ENCODE measurements around the gene ITPKC. TPM values are rescaled to one million over a fixed set of nuclear protein-coding genes. Genes with fewer than 3 reads are reported as not detected.
A peak's percentile ranks its signal among the peaks of the same experiment; 100 is the strongest.

The ITPKC gene
- total and polyA plus RNA-seq, 2 of the 13 experiments (the other 11 are each of a cell fraction or from before 2014, with no cell fraction given): 6.9 to 11.2 TPM

- TF ChIP-seq AGO2 (optimal IDR thresholded peaks at IDR 0.05; ENCODE audit: low read depth, low read length) (peak; percentile 37), ZNF746 (CRISPR knock-in tag; IDR thresholded peaks at IDR 0.05) (no peak)
- CTCF ChIA-PET (ENCODE audit: low intra/inter-chr PET ratio, low total read pairs): no interaction called here
Observed at GRCh38 chr19:40700083-40700482, 16.8 kb upstream of the ITPKC start.

GRCh38 chr19:40701758-40702157 is 15.2 kb upstream of the ITPKC start:
- Histone ChIP-seq H3K27ac (ENCODE audit: extremely low read length, insufficient read depth, low read length) (no peak overlapping the region), H2AFZ (ENCODE audit: low read length) (no peak overlapping the region), H3K9ac (ENCODE audit: insufficient read depth, low read depth, low read length) (no peak overlapping the region), H4K20me1 (ENCODE audit: insufficient read depth, low read length) (no peaks in the 10 kb centered on the region), H3K4me2 (ENCODE audit: low read depth, low read length) (no peak overlapping the region), H3K4me3 (replicated peaks in 1 of 3; ENCODE audit: insufficient read depth in 1 of 3, low read depth in 2 of 3, low read length in 3 of 3) (no peak overlapping the region), H3K4me1 (ENCODE audit: insufficient read depth, low read length) (peaks cover 7% of the 10 kb centered on the region; the same call in 1 of the 2 replicates), H3K27me3 (ENCODE audit: control insufficient read depth in 1 of 2, insufficient read depth in 2 of 2, low read length in 2 of 2) (no peaks in the 10 kb centered on the region), H3K36me3 (replicated peaks in 1 of 2; ENCODE audit: control insufficient read depth in 1 of 2, insufficient read depth in 2 of 2, low read length in 2 of 2) (peaks cover 8 to 21% of the 10 kb centered on the region in 2 experiments; a peak in 4 of 5 replicates), H3K79me2 (ENCODE audit: insufficient read depth, low read length) (no peaks in the 10 kb centered on the region), H3K9me3 (ENCODE audit: low read length) (no peaks in the 10 kb centered on the region)
- CTCF ChIA-PET (ENCODE audit: low intra/inter-chr PET ratio, low total read pairs): interaction anchor here (1.4 to 2.2 kb wide), 2 partner anchors 39 to 67 kb away, joined by 5 to 19 read pairs; no protein-coding TSS in a partner anchor
- DNase-seq (ENCODE audit: low spot score) (no peak), ATAC-seq (no peak), FAIRE-seq (no peak)
- intact Hi-C loops (cut with micrococcal nuclease; ENCODE audit: unreplicated experiment): loop anchor here (1.0 kb wide), 1 partner anchor 38 kb away; no protein-coding TSS in a partner anchor
- 93% methylated on average over 6 of the region's 6 CpGs for WGBS (ENCODE audit: low lambda C conversion rate)
- POLR2A ChIA-PET: interaction anchor here (0.7 to 1.1 kb wide), 2 partner anchors 39 to 49 kb away, joined by 3 to 4 read pairs; partner anchors contain the start of gene ACTMAP
- in situ Hi-C loops (cut with HindIII; ENCODE audit: extremely low pct_ligation_motif_present, low pct_unique_long_range_greater_than_20kb): loop anchor here (5.0 kb wide), 1 partner anchor 39 kb away; no protein-coding TSS in a partner anchor
- no TSS peak for BruUV-seq (replicated peaks)
- TF ChIP-seq SALL2 (CRISPR knock-in tag; IDR thresholded peaks at IDR 0.05): no peak
- TF ChIP-seq STAT6 (CRISPR knock-in tag; IDR thresholded peaks at IDR 0.05; ENCODE audit: borderline replicate concordance): no peak
- TF ChIP-seq REXO4 (CRISPR knock-in tag; IDR thresholded peaks at IDR 0.05; ENCODE audit: borderline replicate concordance): no peak

More at GRCh38 chr19:40700083-40700482, 16.8 kb upstream of the ITPKC start:
- no peak overlapping the region for H3K9ac ChIP-seq (ENCODE audit: insufficient read depth, low read depth, low read length)
- POLR2A ChIA-PET: no interaction called here
- no peaks in the 10 kb centered on the region for H3K9me3 ChIP-seq (ENCODE audit: low read length)
- H3K27ac ChIP-seq (ENCODE audit: extremely low read length, insufficient read depth, low read length): no peak overlapping the region
- H4K20me1 ChIP-seq (ENCODE audit: insufficient read depth, low read length): no peaks in the 10 kb centered on the region
- ATAC-seq (no peak), FAIRE-seq (no peak), DNase-seq (ENCODE audit: low spot score) (no peak)
- intact Hi-C loops (cut with micrococcal nuclease; ENCODE audit: unreplicated experiment) (no loop called here), in situ Hi-C loops (cut with HindIII; ENCODE audit: extremely low pct_ligation_motif_present, low pct_unique_long_range_greater_than_20kb) (loop anchor here (5.0 kb wide), 1 partner anchor 38 kb away; no protein-coding TSS in a partner anchor)
- peaks cover 10 to 20% of the 10 kb centered on the region in 2 experiments for H3K36me3 ChIP-seq (replicated peaks in 1 of 2; ENCODE audit: control insufficient read depth in 1 of 2, insufficient read depth in 2 of 2, low read length in 2 of 2)
- H3K79me2 ChIP-seq (ENCODE audit: insufficient read depth, low read length): no peaks in the 10 kb centered on the region
- no TSS peak for BruUV-seq (replicated peaks)
- H2AFZ ChIP-seq (ENCODE audit: low read length): no peak overlapping the region
- H3K27me3 ChIP-seq (ENCODE audit: control insufficient read depth in 1 of 2, insufficient read depth in 2 of 2, low read length in 2 of 2): no peaks in the 10 kb centered on the region
- H3K4me3 ChIP-seq (replicated peaks in 1 of 3; ENCODE audit: insufficient read depth in 1 of 3, low read depth in 2 of 3, low read length in 3 of 3): no peak overlapping the region
- 100% methylated on average over 1 of the region's 9 CpGs for WGBS (ENCODE audit: low lambda C conversion rate)
- H3K4me1 ChIP-seq (ENCODE audit: insufficient read depth, low read length): peaks cover 7% of the 10 kb centered on the region; the same call in 1 of the 2 replicates
- no peak overlapping the region for H3K4me2 ChIP-seq (ENCODE audit: low read depth, low read length)

Measured in HepG2 (cell line).